H1 (cell line): Measurements from ENCODE around the gene PRSS21. TPM values are rescaled to one million over a fixed set of nuclear protein-coding genes. Genes with fewer than 3 reads are reported as not detected.

Experiments used
- CTCF ChIA-PET: fragments of 300-600 bp; sonication (Branson Sonifier 250); formaldehyde crosslinking; loops from one replicate; lab custom pipeline; 2021; ENCODE audit not compliant: partially characterized antibody; lab: Charles Lee
- POLR2A ChIA-PET: fragments of 300-600 bp; sonication (Branson Sonifier 250); formaldehyde crosslinking; loops from one replicate; lab custom pipeline; 2021; ENCODE audit warnings: inconsistent platforms; ENCODE audit not compliant: partially characterized antibody; lab: Charles Lee
- DNase-seq, 2 experiments: peaks; one replicate each; pipeline versions ENCODE4 v3.0.0 to v3.0.0-alpha.2; 2010 to 2022; ENCODE audit warnings: low spot score in 2 of 2, low read depth in 1 of 2, mixed read lengths in 1 of 2
- FAIRE-seq: peaks from 2 replicates; lab custom pipeline; 2011; peaks lifted over from hg19 to GRCh38; lab: Jason Lieb, UNC
- H2AFZ ChIP-seq: 2 replicates; pipeline ENCODE4 v1.8.1; 2012; ENCODE audit warnings: low read length, inconsistent platforms
- H2AK5ac ChIP-seq: 2 replicates; pipeline ENCODE4 v1.6.1; 2013; ENCODE audit warnings: low read depth, low read length
- H2BK120ac ChIP-seq: replicated peaks from 2 replicates; pipeline ENCODE3; 2013; ENCODE audit warnings: low read depth, low read length, inconsistent platforms
- H2BK12ac ChIP-seq: 2 replicates; pipeline ENCODE4 v1.6.1; 2013; ENCODE audit warnings: low read depth, low read length
- H2BK15ac ChIP-seq: 2 replicates; pipeline ENCODE4 v1.6.1; 2013; ENCODE audit warnings: low read length
- H2BK20ac ChIP-seq: 2 replicates; pipeline ENCODE4 v1.6.1; 2013; ENCODE audit warnings: low read length
- H2BK5ac ChIP-seq: 2 replicates; pipeline ENCODE4 v1.6.1; 2013; ENCODE audit warnings: low read depth, low read length
- H3K14ac ChIP-seq: 2 replicates; pipeline ENCODE4 v1.6.1; 2013; ENCODE audit warnings: inconsistent platforms; ENCODE audit not compliant: insufficient read length
- H3K18ac ChIP-seq: 2 replicates; pipeline ENCODE4 v1.6.1; 2013; ENCODE audit warnings: low read length; ENCODE audit errors: extremely low read depth
- H3K23ac ChIP-seq: 2 replicates; pipeline ENCODE4 v1.6.1; 2013; ENCODE audit warnings: inconsistent platforms; ENCODE audit not compliant: insufficient read length
- H3K23me2 ChIP-seq: 2 replicates; pipeline ENCODE4 v1.6.1; 2013; ENCODE audit warnings: low read depth, low read length
- H3K27ac ChIP-seq: 2 replicates; pipeline ENCODE4 v1.6.1; 2011; ENCODE audit warnings: low read depth, low read length, inconsistent platforms
- H3K27me3 ChIP-seq, 4 experiments: replicated peaks in 1 of 4; 1 replicate in 1 of 4; 2 replicates in 3 of 4; pipeline versions ENCODE4 v1.6.1 to v1.8.1; 2011 to 2013; ENCODE audit warnings: low read length in 3 of 4, mild to moderate bottlenecking in 3 of 4, inconsistent platforms in 2 of 4, mixed read lengths in 2 of 4, moderate library complexity in 1 of 4; ENCODE audit not compliant: control insufficient read depth in 3 of 4, insufficient read depth in 3 of 4; ENCODE audit errors: extremely low read depth in 1 of 4
- H3K36me3 ChIP-seq, 4 experiments: 2 replicates each; pipeline versions ENCODE4 v1.6.1 to v1.8.1; 2011 to 2013; ENCODE audit warnings: mild to moderate bottlenecking in 4 of 4, low read length in 3 of 4, moderate library complexity in 2 of 4, control low read depth in 1 of 4, inconsistent platforms in 1 of 4; ENCODE audit not compliant: insufficient read depth in 4 of 4, control insufficient read depth in 2 of 4
- H3K4ac ChIP-seq: replicated peaks from 2 replicates; pipeline ENCODE3; 2013; ENCODE audit warnings: low read length, low read depth, mixed read lengths, inconsistent platforms; ENCODE audit not compliant: insufficient read length
- H3K4me1 ChIP-seq, 4 experiments: replicated peaks in 1 of 4; 1 replicate in 1 of 4; 2 replicates in 3 of 4; pipeline versions ENCODE4 v1.6.1 to v1.8.1; 2011 to 2013; ENCODE audit warnings: low read length in 3 of 4, inconsistent platforms in 2 of 4, mixed read lengths in 1 of 4; ENCODE audit not compliant: insufficient read depth in 4 of 4, control insufficient read depth in 3 of 4
- H3K4me2 ChIP-seq, 2 experiments: 2 replicates each; pipeline versions ENCODE4 v1.6.1 to v1.8.1; 2011 to 2013; ENCODE audit warnings: low read depth in 2 of 2, low read length in 2 of 2, control low read depth in 1 of 2, inconsistent platforms in 1 of 2, mild to moderate bottlenecking in 1 of 2; ENCODE audit not compliant: insufficient read depth in 1 of 2
- H3K4me3 ChIP-seq, 4 experiments: fragments of 200-600, 300-600 bp in 1 of 4; sonication (generic), shearing (Covaris generic), sonication (Bioruptor Twin) in 1 of 4; 2 replicates each; pipeline versions ENCODE4 v1.5.1 to v1.8.1; 2011 to 2016; ENCODE audit warnings: low read length in 4 of 4, low read depth in 3 of 4, control low read depth in 2 of 4, inconsistent platforms in 2 of 4, mild to moderate bottlenecking in 2 of 4, mixed read lengths in 1 of 4, moderate library complexity in 1 of 4; ENCODE audit not compliant: insufficient read depth in 2 of 4; ENCODE audit errors: extremely low read depth in 1 of 4
- H3K56ac ChIP-seq: replicated peaks from 2 replicates; pipeline ENCODE3; 2013; ENCODE audit warnings: low read depth, mild to moderate bottlenecking, mixed read lengths, low read length, inconsistent platforms; ENCODE audit not compliant: insufficient read length
- H3K79me1 ChIP-seq: 2 replicates; pipeline ENCODE4 v1.6.1; 2013; ENCODE audit warnings: low read depth, low read length, control low read depth
- H3K79me2 ChIP-seq, 2 experiments: 2 replicates each; pipeline versions ENCODE4 v1.6.1 to v1.8.1; 2012 to 2013; ENCODE audit warnings: low read length in 2 of 2, mild to moderate bottlenecking in 2 of 2, inconsistent platforms in 1 of 2; ENCODE audit not compliant: insufficient read depth in 2 of 2, control insufficient read depth in 1 of 2
- H3K9ac ChIP-seq, 4 experiments: replicated peaks in 1 of 4; 1 replicate in 1 of 4; 2 replicates in 3 of 4; pipeline versions ENCODE4 v1.6.1 to v1.8.1; 2011 to 2013; ENCODE audit warnings: low read depth in 3 of 4, low read length in 3 of 4, control low read depth in 2 of 4, mild to moderate bottlenecking in 2 of 4, moderate library complexity in 2 of 4, inconsistent platforms in 1 of 4; ENCODE audit errors: extremely low read depth in 1 of 4
- H3K9me3 ChIP-seq, 2 experiments: 2 replicates each; pipeline versions ENCODE4 v1.6.1 to v1.8.1; 2012 to 2013; ENCODE audit warnings: mild to moderate bottlenecking in 2 of 2, moderate library complexity in 2 of 2, control low read depth in 1 of 2, inconsistent platforms in 1 of 2, low read depth in 1 of 2, low read length in 1 of 2, mixed read lengths in 1 of 2; ENCODE audit not compliant: insufficient read depth in 2 of 2
- H4K20me1 ChIP-seq, 2 experiments: replicated peaks in 1 of 2; 2 replicates each; pipeline versions ENCODE3 to v1.8.1; 2011 to 2013; ENCODE audit warnings: inconsistent platforms in 2 of 2, low read length in 2 of 2, mild to moderate bottlenecking in 1 of 2; ENCODE audit not compliant: insufficient read depth in 2 of 2, control insufficient read depth in 1 of 2
- H4K5ac ChIP-seq: 2 replicates; pipeline ENCODE4 v1.6.1; 2013; ENCODE audit warnings: low read length, low read depth, mixed read lengths, inconsistent platforms; ENCODE audit not compliant: insufficient read length
- H4K8ac ChIP-seq: 2 replicates; pipeline ENCODE4 v1.8.0; 2013; ENCODE audit warnings: mild to moderate bottlenecking, moderate library complexity, low read length, inconsistent platforms; ENCODE audit not compliant: insufficient read depth; ENCODE audit errors: extremely low read depth
- H4K91ac ChIP-seq: replicated peaks from 2 replicates; pipeline ENCODE3; 2013; ENCODE audit warnings: low read length, mixed read lengths, inconsistent platforms; ENCODE audit not compliant: insufficient read length
- CREB1 ChIP-seq: IDR thresholded peaks from 2 replicates; pipeline ENCODE4 v1.6.1; 2012; ENCODE audit warnings: inconsistent platforms
- CTBP2 ChIP-seq: IDR thresholded peaks from 2 replicates; pipeline ENCODE4 v1.7.0; 2011; ENCODE audit warnings: borderline replicate concordance, mild to moderate bottlenecking, moderate library complexity, mixed read lengths, low read length; ENCODE audit not compliant: insufficient read depth, insufficient read length
- KDM1A ChIP-seq: fragments of 200-600, 300-600 bp; sonication (generic); IDR thresholded peaks from 2 replicates; pipeline ENCODE4 v1.7.1; 2016; ENCODE audit warnings: mild to moderate bottlenecking, low read length, borderline replicate concordance
- MAFK ChIP-seq: IDR thresholded peaks from 2 replicates; pipeline ENCODE4 v1.6.1; 2012; ENCODE audit warnings: low read depth, mild to moderate bottlenecking, improper control_type of control experiment, low read length
- NANOG ChIP-seq: IDR thresholded peaks from 2 replicates; pipeline ENCODE4 v1.6.1; 2011; ENCODE audit warnings: low read length, low read depth, mild to moderate bottlenecking, inconsistent platforms; ENCODE audit not compliant: insufficient read depth, poor library complexity, severe bottlenecking
- NRF1 ChIP-seq: IDR thresholded peaks from 2 replicates; pipeline ENCODE4 v1.6.1; 2011; ENCODE audit warnings: mild to moderate bottlenecking, low read depth, low read length, improper control_type of control experiment
- PHF8 ChIP-seq: fragments of 200-600 bp; sonication (generic); conservative IDR thresholded peaks from 2 replicates; pipeline ENCODE4 v1.7.1; 2012; ENCODE audit warnings: low read depth, mild to moderate bottlenecking, inconsistent platforms, low read length, moderate library complexity
- ZNF274 ChIP-seq: IDR thresholded peaks from 2 replicates; pipeline ENCODE4 v1.7.0; 2012; ENCODE audit warnings: low read length, borderline replicate concordance; ENCODE audit errors: extremely low read depth
- WGBS, 2 experiments: shearing (Covaris generic) in 1 of 2; methylation state at CpG; one replicate each; pipeline versions ENCODE4 v1.1.6 to v1.1.7; 2013 to 2015; ENCODE audit warnings: low lambda C conversion rate in 2 of 2, mixed read lengths in 2 of 2, inconsistent platforms in 1 of 2, low coverage in 1 of 2, missing lambda C conversion rate in 1 of 2; ENCODE audit not compliant: insufficient replicate concordance in 2 of 2, insufficient coverage in 1 of 2, insufficient read length in 1 of 2; ENCODE audit errors: extremely low coverage in 1 of 2, missing lambda C conversion rate in 1 of 2; 5-methylcytosine and 5-hydroxymethylcytosine counted together
- polyA plus RNA-seq, 7 experiments: library from polyadenylated mRNA; depleted of rRNA in 3 of 7; stranded (reverse) in 5 of 7; unstranded in 2 of 7; fragments of >200 nt in 5 of 7; fragments of 200-250 nt in 2 of 7; gene quantifications; 1 replicate in 5 of 7; 2 replicates in 1 of 7; 4 replicates in 1 of 7; pipeline versions ENCODE4 v1.2.1 to v1.2.3, GENCODE V29; 2011 to 2013; ENCODE audit warnings: missing spikeins in 2 of 7, mixed read lengths in 2 of 7
- total RNA-seq: library from RNA; stranded (reverse); fragmentation: NEBNext Ultra II Directional; extraction: Animal tissue kit (Norgen Biotek cat#: 25700); gene quantifications from 2 replicates; pipeline ENCODE4 v1.2.1, GENCODE V29; 2021
- TF ChIP-seq, protein P1 (sequence below), 3 experiments: IDR thresholded peaks; 1 replicate in 2 of 3; 2 replicates in 1 of 3; pipeline versions ENCODE4 v1.5.1 to v1.6.1; 2011; ENCODE audit warnings: low read length in 3 of 3, mild to moderate bottlenecking in 3 of 3, inconsistent platforms in 2 of 3, low read depth in 1 of 3, moderate library complexity in 1 of 3; ENCODE audit not compliant: insufficient read depth in 1 of 3; ENCODE audit errors: control extremely low read depth in 1 of 3
- TF ChIP-seq, protein P2 (sequence below): IDR thresholded peaks from 2 replicates; pipeline ENCODE4 v1.6.1; 2012; ENCODE audit warnings: low read length, inconsistent platforms

Gene PRSS21
- total and polyA plus RNA-seq, 2 of the 8 experiments (the other 6 are each of a cell fraction or from before 2014, with no cell fraction given), result 0.76 to 1.0 TPM

DNA sequence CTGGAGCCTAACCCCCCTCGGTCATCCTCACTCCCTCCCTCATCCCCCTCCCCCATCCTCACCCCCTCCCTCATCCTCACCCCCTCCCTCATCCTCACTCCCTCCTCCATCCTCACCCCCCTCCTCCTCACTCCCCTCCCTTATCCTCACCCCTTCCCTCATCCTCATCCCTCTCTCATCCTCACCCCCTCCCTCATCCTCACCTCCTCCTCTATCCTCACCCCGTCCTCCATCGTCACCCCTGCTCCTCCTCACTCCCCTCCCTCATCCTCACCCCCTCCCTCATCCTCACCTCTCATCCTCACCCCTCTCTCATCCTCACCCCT, 30.2 kb upstream of the PRSS21 start:
- FAIRE-seq, result no peak
- Histone ChIP-seq H2BK120ac (no peak overlapping the region), H3K23ac (no peak overlapping the region), H4K5ac (no peak overlapping the region), H3K27me3 (peaks cover 0 to 3% (median 0%) of the 10 kb centered on the region in 4 experiments; a peak in 1 of 7 replicates), H3K4me3 (no peak overlapping the region), H4K91ac (no peak overlapping the region), H3K36me3 (no peaks in the 10 kb centered on the region), H2AFZ (no peak overlapping the region), H3K18ac (no peak overlapping the region), H3K27ac (no peak overlapping the region), H3K79me2 (no peaks in the 10 kb centered on the region), H3K4ac (no peak overlapping the region), H2BK5ac (no peak overlapping the region), H3K4me2 (no peak overlapping the region; a peak in 1 of 4 replicates), H2BK15ac (no peak overlapping the region), H3K79me1 (no peaks in the 10 kb centered on the region; the same call in 1 of the 2 replicates), H3K14ac (no peak overlapping the region), H3K4me1 (peaks cover 0 to 3% (median 2%) of the 10 kb centered on the region in 4 experiments; a peak in 1 of 7 replicates), H3K9me3 (no peaks in the 10 kb centered on the region), H4K20me1 (no peaks in the 10 kb centered on the region), H2BK12ac (no peak overlapping the region), H3K23me2 (no peaks in the 10 kb centered on the region; the same call in 1 of the 2 replicates), H2AK5ac (no peak overlapping the region), H4K8ac (no peak overlapping the region), H2BK20ac (no peak overlapping the region), H3K56ac (no peak overlapping the region), H3K9ac (no peak overlapping the region)
- 100% methylated on average over 2 of the region's 3 CpGs; no CpG with 5 or more reads in 1 of the 2 experiments for WGBS, 2 experiments
- ChIA-PET POLR2A (no interaction called here), CTCF (no interaction called here)
- no peak for DNase-seq
- TF ChIP-seq CREB1 (no peak), ZNF274 (no peak), MAFK (no peak), NANOG (no peak), PHF8 (no peak), KDM1A (no peak), CTBP2 (no peak), NRF1 (no peak)
- TF ChIP-seq, protein P1, sequence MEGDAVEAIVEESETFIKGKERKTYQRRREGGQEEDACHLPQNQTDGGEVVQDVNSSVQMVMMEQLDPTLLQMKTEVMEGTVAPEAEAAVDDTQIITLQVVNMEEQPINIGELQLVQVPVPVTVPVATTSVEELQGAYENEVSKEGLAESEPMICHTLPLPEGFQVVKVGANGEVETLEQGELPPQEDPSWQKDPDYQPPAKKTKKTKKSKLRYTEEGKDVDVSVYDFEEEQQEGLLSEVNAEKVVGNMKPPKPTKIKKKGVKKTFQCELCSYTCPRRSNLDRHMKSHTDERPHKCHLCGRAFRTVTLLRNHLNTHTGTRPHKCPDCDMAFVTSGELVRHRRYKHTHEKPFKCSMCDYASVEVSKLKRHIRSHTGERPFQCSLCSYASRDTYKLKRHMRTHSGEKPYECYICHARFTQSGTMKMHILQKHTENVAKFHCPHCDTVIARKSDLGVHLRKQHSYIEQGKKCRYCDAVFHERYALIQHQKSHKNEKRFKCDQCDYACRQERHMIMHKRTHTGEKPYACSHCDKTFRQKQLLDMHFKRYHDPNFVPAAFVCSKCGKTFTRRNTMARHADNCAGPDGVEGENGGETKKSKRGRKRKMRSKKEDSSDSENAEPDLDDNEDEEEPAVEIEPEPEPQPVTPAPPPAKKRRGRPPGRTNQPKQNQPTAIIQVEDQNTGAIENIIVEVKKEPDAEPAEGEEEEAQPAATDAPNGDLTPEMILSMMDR (IDR thresholded peaks at IDR 0.05; ENCODE audit: control extremely low read depth in 1 of 3, insufficient read depth in 1 of 3, low read depth in 1 of 3, low read length in 3 of 3), result no peak
- TF ChIP-seq, protein P2, sequence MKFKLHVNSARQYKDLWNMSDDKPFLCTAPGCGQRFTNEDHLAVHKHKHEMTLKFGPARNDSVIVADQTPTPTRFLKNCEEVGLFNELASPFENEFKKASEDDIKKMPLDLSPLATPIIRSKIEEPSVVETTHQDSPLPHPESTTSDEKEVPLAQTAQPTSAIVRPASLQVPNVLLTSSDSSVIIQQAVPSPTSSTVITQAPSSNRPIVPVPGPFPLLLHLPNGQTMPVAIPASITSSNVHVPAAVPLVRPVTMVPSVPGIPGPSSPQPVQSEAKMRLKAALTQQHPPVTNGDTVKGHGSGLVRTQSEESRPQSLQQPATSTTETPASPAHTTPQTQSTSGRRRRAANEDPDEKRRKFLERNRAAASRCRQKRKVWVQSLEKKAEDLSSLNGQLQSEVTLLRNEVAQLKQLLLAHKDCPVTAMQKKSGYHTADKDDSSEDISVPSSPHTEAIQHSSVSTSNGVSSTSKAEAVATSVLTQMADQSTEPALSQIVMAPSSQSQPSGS, result no peak
